Stimulated activated memory B cell treated with anti-CD40 and anti-IgM and Interleukin-4, amounts not matched to agents 10 μg/mL and 1 μg/mL and 100 μg/mL, for 72 hours (primary cell): ENCODE results near the gene TRPV5.

Experiments
- ATAC-seq: fragments of 150-1000 bp; cut with Tn5 transposase; 2 replicates; pipeline ENCODE4 v1.10.0; 2021
- H3K27ac Mint-ChIP-seq: one replicate; pipeline ENCODE4 v1.8.0; 2022; ENCODE audit warnings: mild to moderate bottlenecking, mixed read lengths
- H3K27me3 Mint-ChIP-seq: one replicate; pipeline ENCODE4 v1.8.0; 2022; ENCODE audit warnings: mixed read lengths
- H3K36me3 Mint-ChIP-seq: one replicate; pipeline ENCODE4 v1.8.0; 2022; ENCODE audit warnings: mixed read lengths
- H3K4me1 Mint-ChIP-seq: one replicate; pipeline ENCODE4 v1.8.0; 2022; ENCODE audit warnings: mixed read lengths
- H3K4me3 Mint-ChIP-seq: one replicate; pipeline ENCODE4 v1.8.0; 2022; ENCODE audit warnings: mild to moderate bottlenecking, moderate library complexity, mixed read lengths
- H3K9me3 Mint-ChIP-seq: one replicate; pipeline ENCODE4 v1.8.0; 2022; ENCODE audit warnings: mixed read lengths

The TRPV5 gene

GRCh38 chr7:142954680-142955268 is 21.2 kb upstream of the TRPV5 start:
- Mint-ChIP-seq H3K4me3 (no peak overlapping the region), H3K4me1 (peaks cover 6% of the 10 kb centered on the region), H3K9me3 (peaks cover 22% of the 10 kb centered on the region), H3K36me3 (peaks cover 9% of the 10 kb centered on the region), H3K27me3 (peaks cover 20% of the 10 kb centered on the region), H3K27ac (no peak overlapping the region)
- ATAC-seq, result no peak

GRCh38 chr7:142950235-142950634 is 16.7 kb upstream of the TRPV5 start:
- H3K27me3 Mint-ChIP-seq, result peaks cover 23% of the 10 kb centered on the region
- H3K4me1 Mint-ChIP-seq, result no peaks in the 10 kb centered on the region
- no peak for ATAC-seq
- H3K36me3 Mint-ChIP-seq, result no peaks in the 10 kb centered on the region
- H3K27ac Mint-ChIP-seq, result no peak overlapping the region
- peaks cover 9% of the 10 kb centered on the region for H3K9me3 Mint-ChIP-seq
- no peak overlapping the region for H3K4me3 Mint-ChIP-seq

- peaks cover 40% of the 10 kb centered on the region for H3K27me3 Mint-ChIP-seq
- no peak overlapping the region for H3K4me3 Mint-ChIP-seq
- no peak overlapping the region for H3K27ac Mint-ChIP-seq
- H3K9me3 Mint-ChIP-seq, result peaks cover under 1% of the 10 kb centered on the region
- no peaks in the 10 kb centered on the region for H3K4me1 Mint-ChIP-seq
- H3K36me3 Mint-ChIP-seq, result no peaks in the 10 kb centered on the region
- ATAC-seq, result no peak
Observed at GRCh38 chr7:142948603-142949002, 15.1 kb upstream of the TRPV5 start.

- Mint-ChIP-seq H3K9me3 (no peaks in the 10 kb centered on the region), H3K4me1 (no peaks in the 10 kb centered on the region), H3K27ac (no peak overlapping the region), H3K4me3 (no peak overlapping the region), H3K27me3 (peaks cover 61% of the 10 kb centered on the region), H3K36me3 (no peaks in the 10 kb centered on the region)
- ATAC-seq, result no peak
Observed at GRCh38 chr7:142945001-142945400, 11.5 kb upstream of the TRPV5 start.

GRCh38 chr7:142943706-142944268 is 10.2 kb upstream of the TRPV5 start:
- H3K27me3 Mint-ChIP-seq, result peaks cover 58% of the 10 kb centered on the region
- no peak overlapping the region for H3K4me3 Mint-ChIP-seq
- H3K27ac Mint-ChIP-seq, result no peak overlapping the region
- no peaks in the 10 kb centered on the region for H3K36me3 Mint-ChIP-seq
- ATAC-seq, result no peak
- no peaks in the 10 kb centered on the region for H3K9me3 Mint-ChIP-seq
- no peaks in the 10 kb centered on the region for H3K4me1 Mint-ChIP-seq

- no peaks in the 10 kb centered on the region for H3K4me1 Mint-ChIP-seq
- no peak overlapping the region for H3K4me3 Mint-ChIP-seq
- H3K36me3 Mint-ChIP-seq, result no peaks in the 10 kb centered on the region
- peaks cover 58% of the 10 kb centered on the region for H3K27me3 Mint-ChIP-seq
- ATAC-seq, result no peak
- H3K9me3 Mint-ChIP-seq, result no peaks in the 10 kb centered on the region
- no peak overlapping the region for H3K27ac Mint-ChIP-seq
Observed at GRCh38 chr7:142942746-142943145, 9.2 kb upstream of the TRPV5 start.

- Mint-ChIP-seq H3K9me3 (no peaks in the 10 kb centered on the region), H3K36me3 (no peaks in the 10 kb centered on the region), H3K4me3 (no peak overlapping the region), H3K27ac (no peak overlapping the region), H3K27me3 (peaks cover 52% of the 10 kb centered on the region), H3K4me1 (no peaks in the 10 kb centered on the region)
- ATAC-seq, result no peak
Observed at GRCh38 chr7:142941541-142941940, 8.0 kb upstream of the TRPV5 start.

GRCh38 chr7:142940966-142941535 is 7.5 kb upstream of the TRPV5 start:
- H3K9me3 Mint-ChIP-seq, result no peaks in the 10 kb centered on the region
- no peaks in the 10 kb centered on the region for H3K4me1 Mint-ChIP-seq
- H3K36me3 Mint-ChIP-seq, result no peaks in the 10 kb centered on the region
- no peak overlapping the region for H3K4me3 Mint-ChIP-seq
- ATAC-seq, result no peak
- peaks cover 49% of the 10 kb centered on the region for H3K27me3 Mint-ChIP-seq
- no peak overlapping the region for H3K27ac Mint-ChIP-seq

GRCh38 chr7:142939226-142939910 is 5.8 kb upstream of the TRPV5 start, which contains the start of gene LLCFC1:
LLCFC1 (plus strand) TSS chr7:142939484; CDS start chr7:142939622, 138 bp downstream.
- no peaks in the 10 kb centered on the region for H3K4me1 Mint-ChIP-seq
- H3K36me3 Mint-ChIP-seq, result no peaks in the 10 kb centered on the region
- ATAC-seq, result peak; percentile 34
- no peak within 1 kb of the TSS for H3K4me3 Mint-ChIP-seq
- no peak within 1 kb of the TSS for H3K27ac Mint-ChIP-seq
- peaks cover 37% of the 10 kb centered on the region for H3K27me3 Mint-ChIP-seq
- no peaks in the 10 kb centered on the region for H3K9me3 Mint-ChIP-seq

GRCh38 chr7:142938611-142939010 is 5.1 kb upstream of the TRPV5 start:
- H3K27ac Mint-ChIP-seq, result no peak overlapping the region
- no peaks in the 10 kb centered on the region for H3K9me3 Mint-ChIP-seq
- no peak for ATAC-seq
- H3K36me3 Mint-ChIP-seq, result no peaks in the 10 kb centered on the region
- no peak overlapping the region for H3K4me3 Mint-ChIP-seq
- peaks cover 32% of the 10 kb centered on the region for H3K27me3 Mint-ChIP-seq
- H3K4me1 Mint-ChIP-seq, result no peaks in the 10 kb centered on the region

- Mint-ChIP-seq H3K4me1 (no peaks in the 10 kb centered on the region), H3K27me3 (peaks cover 18% of the 10 kb centered on the region), H3K9me3 (no peaks in the 10 kb centered on the region), H3K36me3 (no peaks in the 10 kb centered on the region), H3K4me3 (no peak overlapping the region), H3K27ac (no peak overlapping the region)
- ATAC-seq, result no peak
Observed at GRCh38 chr7:142935941-142936565, 2.5 kb upstream of the TRPV5 start.

- Mint-ChIP-seq H3K36me3 (no peaks in the 10 kb centered on the region), H3K4me3 (no peak overlapping the region), H3K27ac (no peak overlapping the region), H3K27me3 (peaks cover 14% of the 10 kb centered on the region), H3K9me3 (no peaks in the 10 kb centered on the region), H3K4me1 (no peaks in the 10 kb centered on the region)
- no peak for ATAC-seq
Observed at GRCh38 chr7:142934056-142934455, 510 bp upstream of the TRPV5 start.

GRCh38 chr7:142933092-142933475 is 462 bp downstream of the TRPV5 start:
- Mint-ChIP-seq H3K4me3 (no peak overlapping the region), H3K9me3 (no peaks in the 10 kb centered on the region), H3K4me1 (peaks cover 5% of the 10 kb centered on the region), H3K27me3 (peaks cover 14% of the 10 kb centered on the region), H3K36me3 (no peaks in the 10 kb centered on the region), H3K27ac (no peak overlapping the region)
- no peak for ATAC-seq

- H3K4me3 Mint-ChIP-seq, result no peak overlapping the region
- peaks cover 10% of the 10 kb centered on the region for H3K4me1 Mint-ChIP-seq
- H3K9me3 Mint-ChIP-seq, result no peaks in the 10 kb centered on the region
- ATAC-seq, result no peak
- no peak overlapping the region for H3K27ac Mint-ChIP-seq
- H3K27me3 Mint-ChIP-seq, result peaks cover 14% of the 10 kb centered on the region
- H3K36me3 Mint-ChIP-seq, result no peaks in the 10 kb centered on the region
Observed at GRCh38 chr7:142932386-142933091, 1.0 kb downstream of the TRPV5 start.

GRCh38 chr7:142930126-142930730 is 3.3 kb downstream of the TRPV5 start:
- Mint-ChIP-seq H3K36me3 (no peaks in the 10 kb centered on the region), H3K9me3 (peaks cover 5% of the 10 kb centered on the region), H3K27ac (no peak overlapping the region), H3K4me1 (peaks cover 29% of the 10 kb centered on the region), H3K27me3 (peaks cover 14% of the 10 kb centered on the region), H3K4me3 (no peak overlapping the region)
- no peak for ATAC-seq
